ENCODE results near the gene RNASE9. TPM values are rescaled to one million over a fixed set of nuclear protein-coding genes. Genes with fewer than 3 reads are reported as not detected.
A peak's percentile ranks its signal among the peaks of the same experiment; 100 is the strongest.
"Not testable (repeated sequence)": the region's sequence is repeated elsewhere in the genome, so short reads cannot be mapped to it uniquely, and the experiment has no call there.

Gene RNASE9
- total RNA-seq: not detected in 2 replicates

- no peak for DNase-seq (ENCODE audit: low read depth in 2 of 2)
Measured at GRCh38 chr14:20560961-20561360, at the start of gene RNASE9. TSS of gene RNASE9 (minus strand) at chr14:20561047.

- peak; percentile 58 to 74 for DNase-seq (ENCODE audit: low read depth in 2 of 2)
Measured at GRCh38 chr14:20610002-20610765, 49.3 kb upstream of the RNASE9 start.

- peak; percentile 86 for DNase-seq (ENCODE audit: low read depth in 2 of 2)
Measured at GRCh38 chr14:20609215-20610001, 48.6 kb upstream of the RNASE9 start.

GRCh38 chr14:20608383-20609110, 47.7 kb upstream of the RNASE9 start:
- DNase-seq (ENCODE audit: low read depth in 2 of 2): no peak

GRCh38 chr14:20607617-20608016, 46.8 kb upstream of the RNASE9 start:
- no peak for DNase-seq (ENCODE audit: low read depth in 2 of 2)

GRCh38 chr14:20606902-20607242, 46.0 kb upstream of the RNASE9 start:
- no peak for DNase-seq (ENCODE audit: low read depth in 2 of 2)

GRCh38 chr14:20606190-20606901, 45.5 kb upstream of the RNASE9 start:
- DNase-seq (ENCODE audit: low read depth in 2 of 2): peak; percentile 57 to 69

- no peak for DNase-seq (ENCODE audit: low read depth in 2 of 2)
Measured at GRCh38 chr14:20603813-20604690, 43.2 kb upstream of the RNASE9 start.

- no peak for DNase-seq (ENCODE audit: low read depth in 2 of 2)
Measured at GRCh38 chr14:20602583-20602982, 41.7 kb upstream of the RNASE9 start.

GRCh38 chr14:20601522-20601921, 40.7 kb upstream of the RNASE9 start:
- DNase-seq (ENCODE audit: low read depth in 2 of 2): no peak

GRCh38 chr14:20597108-20597507, 36.3 kb upstream of the RNASE9 start:
- DNase-seq (ENCODE audit: low read depth in 2 of 2): no peak

- DNase-seq (ENCODE audit: low read depth in 2 of 2): not testable (repeated sequence)
Measured at GRCh38 chr14:20595726-20596125, 34.9 kb upstream of the RNASE9 start.

- DNase-seq (ENCODE audit: low read depth in 2 of 2): no peak
Measured at GRCh38 chr14:20592574-20592973, 31.7 kb upstream of the RNASE9 start.

GRCh38 chr14:20591235-20591634, 30.4 kb upstream of the RNASE9 start, which contains the start of gene RNASE12:
TSS of gene RNASE12 (minus strand) at chr14:20591376. CDS start at chr14:20590723, 653 bp downstream.
- DNase-seq (ENCODE audit: low read depth in 2 of 2): no peak

- no peak for DNase-seq (ENCODE audit: low read depth in 2 of 2)
Measured at GRCh38 chr14:20587489-20588154, 26.8 kb upstream of the RNASE9 start, which contains the start of gene RNASE11. TSS of gene RNASE11 (minus strand) at chr14:20588001.

- no peak for DNase-seq (ENCODE audit: low read depth in 2 of 2)
Measured at GRCh38 chr14:20583908-20584307, 23.1 kb upstream of the RNASE9 start.

GRCh38 chr14:20583142-20583541, 22.3 kb upstream of the RNASE9 start:
- DNase-seq (ENCODE audit: low read depth in 2 of 2): no peak

- no peak for DNase-seq (ENCODE audit: low read depth in 2 of 2)
Measured at GRCh38 chr14:20580242-20580641, 19.4 kb upstream of the RNASE9 start.

- DNase-seq (ENCODE audit: low read depth in 2 of 2): no peak
Measured at GRCh38 chr14:20578784-20579502, 18.1 kb upstream of the RNASE9 start.
